Upper lobe of left lung (tissue), 4 donors: ENCODE results near the gene RAB3D.

Experiments
- CTCF ChIP-seq, 6 experiments: fragments of 450-650 bp in 4 of 6; fragments of 200-600 bp in 2 of 6; sonication (generic) in 2 of 6; IDR thresholded peaks; one replicate each; pipeline ENCODE4 v1.5.1; 2016 to 2019; ENCODE audit warnings: antibody characterized with exemption in 6 of 6
- EP300 ChIP-seq, 4 donors: sonication (generic); formaldehyde crosslinking; IDR thresholded peaks; one replicate each; pipeline ENCODE4 v1.5.1; 2017; ENCODE audit warnings: antibody characterized with exemption in 4 of 4, control low read depth in 2 of 4
- POLR2A ChIP-seq, 4 donors: fragments of 450-650 bp; IDR thresholded peaks; one replicate each; pipeline ENCODE4 v1.5.1; 2016 to 2017; ENCODE audit warnings: antibody characterized with exemption in 4 of 4, mild to moderate bottlenecking in 2 of 4

- TF ChIP-seq CTCF (IDR thresholded peaks at IDR 0.05): no peak
- TF ChIP-seq POLR2A (IDR thresholded peaks at IDR 0.05): no peak
- TF ChIP-seq EP300 (IDR thresholded peaks at IDR 0.05): no peak
These were observed 21.7 kb upstream of the RAB3D start for GRCh38 chr19:11361037-11361770.
